ENCODE measurements around the gene ADAMTS19.

The ADAMTS19 gene

DNA sequence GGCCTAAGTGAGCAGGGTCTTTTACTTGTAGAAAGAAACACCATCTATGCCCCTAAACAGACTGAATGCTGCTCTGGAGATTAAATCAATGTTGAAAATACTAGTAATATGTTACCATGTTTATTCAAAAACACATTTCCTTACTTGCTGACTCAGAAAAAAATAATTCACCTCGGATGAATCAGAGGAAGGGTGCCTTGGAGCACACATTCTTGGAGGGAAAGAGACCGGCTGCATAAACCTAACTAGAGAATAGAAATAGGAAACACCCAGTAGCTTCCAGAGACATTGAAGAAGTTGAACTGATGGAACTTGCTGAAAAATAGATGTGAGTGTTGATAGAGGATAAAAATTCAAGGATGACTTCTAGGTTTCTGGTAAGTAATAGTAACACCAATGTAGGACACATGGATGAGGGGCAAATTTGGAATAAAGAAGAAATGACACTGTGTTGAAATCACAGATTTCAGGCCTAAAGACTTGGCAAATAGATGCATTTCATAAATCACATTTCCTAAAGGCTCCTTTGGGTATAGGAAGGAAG is 210.9 kb downstream of the ADAMTS19 start:
- DNase-seq (ENCODE audit: low read depth, low spot score): no peak

DNA sequence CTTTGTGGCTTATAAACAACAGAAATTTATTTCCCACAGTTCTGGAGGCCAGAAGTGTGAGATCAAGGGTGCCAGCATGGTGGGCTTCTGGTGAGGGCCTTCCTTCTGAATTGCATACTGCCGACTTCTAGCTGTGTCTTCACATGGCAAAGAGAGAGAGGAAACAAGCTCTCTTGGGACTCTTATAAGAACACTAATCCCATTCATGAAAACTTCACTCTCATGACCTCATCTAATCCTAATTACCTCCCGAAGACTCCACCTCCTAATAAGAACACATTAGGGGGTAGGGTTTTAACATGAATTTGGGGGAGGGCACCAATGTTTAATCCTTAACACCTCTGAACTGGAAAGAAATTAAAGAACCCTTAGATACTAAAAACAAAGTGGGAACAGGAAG is 211.9 kb downstream of the ADAMTS19 start:
- DNase-seq (ENCODE audit: low read depth, low spot score): no peak

DNA sequence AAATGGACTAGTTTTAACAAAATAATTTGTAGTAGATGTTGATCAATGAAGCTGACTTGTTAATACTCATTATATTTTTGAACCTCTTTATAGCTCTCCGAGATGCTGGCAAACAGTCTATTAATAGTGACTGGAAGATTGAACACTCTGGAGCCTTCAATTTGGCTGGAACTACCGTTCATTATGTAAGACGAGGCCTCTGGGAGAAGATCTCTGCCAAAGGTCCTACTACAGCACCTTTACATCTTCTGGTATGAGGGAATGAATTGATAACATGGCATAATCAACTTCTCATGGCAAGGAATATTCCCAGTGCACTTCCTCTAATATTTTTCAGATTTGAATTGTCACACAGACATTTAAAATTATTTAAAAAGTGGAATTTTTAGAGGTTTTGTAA is 219.6 kb downstream of the ADAMTS19 start:
- DNase-seq (ENCODE audit: low read depth, low spot score): no peak

DNA sequence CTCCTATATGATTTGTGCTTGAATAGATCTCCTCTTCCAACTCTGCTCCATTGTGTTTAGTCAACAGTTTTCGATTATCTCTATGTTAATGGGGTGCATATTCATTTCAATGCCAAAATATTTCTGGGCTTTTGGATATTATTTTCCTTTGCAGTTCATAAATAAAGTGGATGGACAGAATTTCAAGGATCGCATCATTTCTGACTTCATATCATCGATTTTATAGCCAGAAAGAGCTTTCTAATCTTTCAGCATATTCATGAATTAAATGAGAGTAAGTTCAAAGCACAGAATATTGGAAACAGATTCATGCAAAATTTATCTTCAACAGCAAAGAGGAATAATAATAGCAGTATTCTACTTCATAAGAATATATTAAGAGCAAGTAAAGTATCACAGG is 227.8 kb downstream of the ADAMTS19 start:
- no peak for DNase-seq (ENCODE audit: low read depth, low spot score)

DNA sequence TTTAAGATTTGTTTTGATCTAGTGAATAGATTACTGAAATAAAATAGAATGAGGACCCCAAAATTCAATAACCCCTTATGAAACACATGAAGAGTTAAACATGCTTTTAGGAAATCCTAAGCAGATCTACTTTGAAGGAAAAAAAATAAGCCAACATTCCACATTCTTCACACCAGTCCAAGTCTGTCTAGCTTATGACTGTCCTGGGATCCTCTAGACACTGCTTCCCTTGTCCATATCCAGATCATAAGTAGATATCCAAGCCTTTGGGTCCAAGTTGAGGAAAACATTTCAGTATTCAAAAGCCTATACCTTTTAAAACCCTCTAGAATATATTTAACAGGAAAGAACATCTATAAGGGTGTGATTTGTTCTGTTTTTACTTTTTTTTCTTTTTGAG is 228.9 kb downstream of the ADAMTS19 start:
- DNase-seq (ENCODE audit: low read depth, low spot score): no peak

DNA sequence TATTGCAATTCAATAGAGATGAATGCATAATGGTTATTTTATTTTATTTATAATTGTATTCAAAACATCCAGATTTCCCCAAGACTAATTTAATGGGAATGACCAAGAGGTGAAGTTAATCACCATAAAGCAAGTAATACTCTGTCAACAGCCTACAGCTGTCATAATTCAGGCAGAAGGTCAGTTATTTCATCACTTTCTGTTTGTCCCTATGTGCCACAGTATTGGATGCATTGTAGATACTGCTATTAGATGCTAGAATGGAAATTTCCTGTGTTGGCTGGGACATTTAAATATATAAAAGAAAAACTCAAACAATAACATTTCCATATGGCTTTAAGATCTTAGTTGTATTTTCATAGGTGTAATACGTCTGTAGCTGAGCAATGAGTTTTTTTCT is 231.1 kb downstream of the ADAMTS19 start:
- no peak for DNase-seq (ENCODE audit: low read depth, low spot score)

DNA sequence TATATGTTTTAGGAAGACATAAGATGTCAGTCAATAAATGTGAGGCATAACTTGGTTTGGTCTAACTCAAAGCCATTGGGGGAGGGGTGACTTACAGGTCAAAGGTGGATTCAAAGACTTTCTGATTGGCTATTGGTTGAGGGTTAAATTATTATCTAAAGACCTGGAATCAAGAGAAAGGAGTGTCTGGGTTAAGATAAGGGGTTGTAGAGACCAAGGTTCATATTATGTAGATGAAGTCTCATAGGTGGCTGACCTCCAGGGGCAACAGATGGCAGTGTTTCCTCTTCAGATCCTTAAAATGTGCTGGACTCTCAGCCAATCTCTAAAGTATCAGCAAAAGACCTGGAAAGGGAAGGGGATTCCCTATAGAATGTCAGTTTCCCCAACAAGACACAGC is 236.5 kb downstream of the ADAMTS19 start:
- DNase-seq (ENCODE audit: low read depth, low spot score): no peak

DNA sequence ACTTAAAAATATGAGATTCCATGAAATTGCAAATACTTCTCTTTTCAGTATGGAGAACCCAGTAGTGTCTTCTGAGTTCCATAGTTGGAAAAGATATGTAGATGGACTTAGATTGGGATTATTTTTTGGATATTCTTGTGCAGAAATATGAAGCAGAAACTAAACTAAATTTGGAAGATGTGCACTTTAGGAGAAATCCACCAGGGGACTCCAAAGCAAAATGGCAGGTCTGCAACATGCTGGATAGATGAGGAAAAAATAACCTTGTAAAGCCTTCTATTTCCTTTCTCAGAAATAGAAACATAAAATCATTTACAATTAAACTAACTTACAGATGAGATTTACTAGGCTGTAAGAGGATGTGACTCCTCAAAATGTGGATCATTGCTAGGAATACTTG is 238.6 kb downstream of the ADAMTS19 start:
- no peak for DNase-seq (ENCODE audit: low read depth, low spot score)

DNA sequence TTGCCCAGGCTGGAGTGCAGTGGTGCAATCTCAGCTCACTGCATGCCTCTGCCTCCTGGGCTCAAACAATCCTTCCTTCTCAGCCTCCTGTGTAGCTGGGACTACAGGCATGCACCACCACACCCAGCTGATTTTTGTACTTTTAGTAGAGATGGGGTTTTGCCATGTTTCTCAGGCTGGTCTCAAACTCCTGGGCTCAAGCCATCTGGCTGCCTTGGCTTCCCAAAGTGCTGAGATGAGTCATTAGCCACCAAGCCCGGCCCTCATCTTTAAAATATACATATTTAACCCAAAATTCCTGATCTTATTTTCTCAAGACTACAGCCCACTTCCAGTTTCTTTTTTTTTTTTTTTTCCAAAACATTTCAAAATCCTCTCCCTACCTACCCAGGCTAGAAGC is 256.1 kb downstream of the ADAMTS19 start:
- no peak for DNase-seq (ENCODE audit: low read depth, low spot score)

DNA sequence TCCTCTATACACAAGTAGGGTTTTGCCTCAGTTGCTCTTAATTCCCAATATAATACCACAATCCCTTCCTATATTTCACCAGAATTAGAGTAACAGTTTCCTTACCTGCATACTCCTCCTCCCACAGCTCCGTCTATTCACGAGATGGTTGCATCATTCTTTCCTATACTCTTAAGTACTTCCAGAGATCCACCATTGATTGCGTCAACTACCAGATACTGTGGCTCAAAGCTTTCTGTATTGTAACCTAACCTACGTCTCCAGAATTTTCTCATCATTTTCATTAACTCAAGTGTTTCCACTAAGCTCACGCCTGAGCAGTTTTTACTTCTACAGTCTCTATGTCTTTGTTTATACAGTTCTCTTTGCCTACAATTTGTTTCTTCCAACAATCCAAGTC is 256.6 kb downstream of the ADAMTS19 start:
- no peak for DNase-seq (ENCODE audit: low read depth, low spot score)

DNA sequence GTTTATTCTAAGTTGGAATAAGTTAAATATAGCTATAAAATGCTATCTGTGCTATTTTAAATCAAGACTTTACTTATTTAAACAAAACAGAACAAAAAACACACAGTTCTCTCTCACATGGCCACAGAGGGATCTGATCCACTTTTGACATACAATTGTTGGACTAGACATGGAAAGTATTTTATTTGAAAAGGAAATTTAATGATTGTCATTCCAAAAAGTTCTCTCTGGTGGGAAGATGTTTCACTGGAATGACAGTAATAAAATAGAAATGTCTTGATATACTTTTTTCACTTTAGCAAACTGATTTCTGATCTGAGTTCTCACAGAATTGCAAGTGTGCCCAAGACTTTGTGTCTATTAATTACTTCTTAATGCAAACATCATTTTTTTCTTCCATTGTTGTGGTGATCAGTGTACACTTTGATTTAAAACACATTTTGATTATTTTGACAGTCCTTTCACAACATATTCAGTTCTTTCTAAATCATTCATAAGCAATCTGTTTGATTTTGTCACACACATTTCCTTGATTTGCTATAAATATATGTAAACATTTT is 257.7 kb downstream of the ADAMTS19 start:
- no peak for DNase-seq (ENCODE audit: low read depth, low spot score)

DNA sequence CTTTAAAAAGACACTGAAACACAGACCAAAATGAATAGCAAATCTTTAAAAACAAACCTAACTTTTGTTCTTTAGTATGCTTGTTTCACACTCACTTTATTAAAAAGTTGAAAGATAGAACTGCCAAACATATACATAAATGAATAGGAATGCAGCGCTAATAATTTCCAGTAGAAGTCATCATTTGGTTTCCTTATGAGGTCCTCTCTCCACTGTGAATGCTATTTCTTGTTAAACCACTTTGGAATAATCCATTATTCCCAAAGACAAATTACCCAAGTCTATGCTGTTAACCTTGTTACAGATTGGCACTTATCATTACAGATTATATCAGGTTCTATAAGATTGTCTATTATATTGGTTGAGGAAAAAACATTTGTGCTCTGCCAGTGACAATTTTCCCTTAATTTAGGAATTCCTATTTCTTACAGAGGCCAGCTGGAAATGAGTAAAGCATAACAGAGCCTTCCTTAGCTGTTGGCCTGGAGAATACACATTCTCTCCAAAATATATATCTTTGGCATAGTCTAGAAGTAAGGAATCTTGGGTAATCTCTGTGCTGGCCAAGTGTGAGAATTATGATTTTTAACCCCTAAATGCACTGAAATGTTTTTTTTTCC is 258.5 kb downstream of the ADAMTS19 start:
- no peak for DNase-seq (ENCODE audit: low read depth, low spot score)

DNA sequence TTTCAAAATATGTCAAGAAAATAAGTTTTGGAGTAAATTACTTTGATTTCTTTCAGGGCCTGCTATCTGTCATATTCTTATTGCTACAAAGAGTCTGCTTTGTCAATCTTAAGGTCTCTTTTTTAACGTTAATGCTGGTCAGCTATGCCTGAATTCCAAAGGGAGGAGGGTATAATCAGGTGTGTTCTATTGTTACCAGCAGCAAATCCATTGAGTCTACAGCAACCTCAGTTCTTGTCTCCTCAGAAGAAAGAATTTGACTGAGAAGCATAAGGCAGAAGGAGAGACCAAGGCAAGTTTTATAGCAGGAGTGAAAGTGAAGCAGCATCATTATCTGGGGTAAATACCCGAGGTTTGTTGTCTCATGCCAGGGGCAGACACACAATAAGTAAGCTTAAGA is 264.1 kb downstream of the ADAMTS19 start:
- no peak for DNase-seq (ENCODE audit: low read depth, low spot score)

DNA sequence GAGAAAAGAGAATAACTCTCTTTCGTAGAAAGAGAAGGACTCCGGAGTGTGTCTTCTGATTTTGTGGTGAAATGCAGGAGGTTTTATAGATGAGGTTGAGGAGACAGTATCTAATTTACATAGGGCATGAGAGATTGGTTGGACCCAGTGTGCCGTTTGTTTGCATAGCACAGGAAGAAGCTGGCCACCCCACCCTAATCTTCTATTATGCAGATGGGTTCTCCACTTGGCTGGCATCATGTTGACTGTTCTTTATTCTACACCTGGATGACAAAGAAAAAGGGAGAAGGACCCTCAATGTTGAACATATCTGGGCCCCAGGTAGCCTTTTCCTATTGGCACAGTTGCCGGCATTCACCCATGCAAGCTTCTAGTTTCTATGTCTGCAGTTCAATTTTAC is 264.5 kb downstream of the ADAMTS19 start:
- DNase-seq (ENCODE audit: low read depth, low spot score): no peak

DNA sequence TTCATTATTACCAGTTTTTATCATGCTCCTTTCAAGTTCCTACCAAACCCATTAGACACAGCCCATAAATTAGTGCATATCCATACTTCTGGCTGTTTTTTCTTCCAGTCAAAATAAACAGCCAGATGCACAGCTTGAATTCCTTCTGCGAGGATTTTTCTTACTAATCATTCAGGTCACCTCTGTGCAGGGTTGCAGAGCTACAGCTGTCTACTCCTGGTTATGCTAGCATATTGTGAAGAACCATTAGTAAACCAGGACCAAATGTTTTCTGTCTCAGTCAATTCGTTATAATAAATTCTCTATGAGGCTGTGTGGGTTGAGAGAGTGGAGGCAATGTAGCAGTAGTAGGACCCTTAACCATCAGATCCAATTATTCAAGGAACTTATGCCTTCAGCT is 279.7 kb downstream of the ADAMTS19 start:
- no peak for DNase-seq (ENCODE audit: low read depth, low spot score)

DNA sequence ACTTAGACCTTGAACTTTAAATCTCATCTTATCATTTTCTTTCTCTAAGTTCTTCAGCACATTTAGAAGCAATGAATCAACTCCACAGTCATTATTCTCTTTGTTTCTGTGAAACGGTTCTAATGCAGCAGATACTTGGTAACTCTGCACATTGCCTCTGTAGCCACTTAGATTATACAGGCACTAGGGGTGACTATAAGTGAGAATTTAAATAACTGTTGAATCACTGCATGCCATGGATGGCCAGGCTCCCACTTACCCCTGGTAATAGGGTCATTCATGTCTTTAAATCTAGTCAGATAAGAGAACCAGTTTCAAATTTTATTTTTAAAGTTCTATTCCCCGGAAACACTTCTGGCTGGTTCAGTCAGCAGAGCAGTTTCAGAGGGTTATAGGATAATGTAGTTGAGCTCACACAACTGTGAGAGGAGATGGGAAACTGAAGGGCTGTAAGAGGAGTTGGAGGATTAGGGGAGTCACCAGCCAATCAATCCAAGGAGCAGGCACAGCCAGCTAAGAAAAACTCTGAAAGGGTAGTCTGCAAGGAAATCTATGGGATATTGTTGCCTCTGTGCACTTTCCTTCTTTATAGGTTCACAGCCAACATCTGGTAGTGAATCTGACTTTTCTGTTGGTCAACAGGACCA is 283.6 kb downstream of the ADAMTS19 start:
- DNase-seq (ENCODE audit: low read depth, low spot score): no peak

DNA sequence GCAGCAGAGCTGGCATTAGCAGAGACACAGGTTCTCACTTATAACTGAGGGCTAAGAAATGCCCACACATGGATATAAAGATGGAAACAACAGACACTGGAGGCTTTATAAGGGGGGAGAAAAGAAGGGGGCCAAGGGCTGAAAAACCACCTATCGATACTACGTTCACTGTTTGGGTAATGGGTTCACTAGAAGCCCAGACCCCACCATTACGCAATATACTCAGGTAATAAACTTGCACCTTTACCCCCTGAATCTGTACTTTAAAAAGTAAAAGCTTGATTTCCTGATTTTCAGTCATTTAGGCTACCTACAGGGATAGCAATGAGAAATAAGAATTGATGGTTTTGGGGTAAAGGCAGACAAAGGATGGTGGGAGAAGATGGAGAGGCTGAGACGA is 285.9 kb downstream of the ADAMTS19 start:
- DNase-seq (ENCODE audit: low read depth, low spot score): no peak

DNA sequence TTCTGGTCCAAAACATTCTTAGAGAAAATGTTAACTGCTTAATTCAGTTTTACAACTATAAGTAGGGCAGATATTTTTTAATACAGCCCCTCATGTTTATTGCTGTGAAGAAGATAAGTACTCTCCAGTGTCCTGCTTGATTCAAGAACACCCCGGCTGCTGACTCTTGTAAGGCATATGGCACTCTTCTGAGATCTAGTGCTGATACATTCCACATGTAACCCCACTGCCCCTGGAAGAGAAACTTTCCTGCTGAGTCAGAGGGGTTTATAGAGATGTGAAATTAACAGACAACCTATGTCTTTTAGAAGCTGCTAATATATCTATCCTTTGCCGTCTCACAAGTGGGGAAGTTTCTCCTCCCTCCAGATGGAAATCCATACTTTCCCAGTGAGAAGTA is 286.8 kb downstream of the ADAMTS19 start:
- DNase-seq (ENCODE audit: low read depth, low spot score): no peak

DNA sequence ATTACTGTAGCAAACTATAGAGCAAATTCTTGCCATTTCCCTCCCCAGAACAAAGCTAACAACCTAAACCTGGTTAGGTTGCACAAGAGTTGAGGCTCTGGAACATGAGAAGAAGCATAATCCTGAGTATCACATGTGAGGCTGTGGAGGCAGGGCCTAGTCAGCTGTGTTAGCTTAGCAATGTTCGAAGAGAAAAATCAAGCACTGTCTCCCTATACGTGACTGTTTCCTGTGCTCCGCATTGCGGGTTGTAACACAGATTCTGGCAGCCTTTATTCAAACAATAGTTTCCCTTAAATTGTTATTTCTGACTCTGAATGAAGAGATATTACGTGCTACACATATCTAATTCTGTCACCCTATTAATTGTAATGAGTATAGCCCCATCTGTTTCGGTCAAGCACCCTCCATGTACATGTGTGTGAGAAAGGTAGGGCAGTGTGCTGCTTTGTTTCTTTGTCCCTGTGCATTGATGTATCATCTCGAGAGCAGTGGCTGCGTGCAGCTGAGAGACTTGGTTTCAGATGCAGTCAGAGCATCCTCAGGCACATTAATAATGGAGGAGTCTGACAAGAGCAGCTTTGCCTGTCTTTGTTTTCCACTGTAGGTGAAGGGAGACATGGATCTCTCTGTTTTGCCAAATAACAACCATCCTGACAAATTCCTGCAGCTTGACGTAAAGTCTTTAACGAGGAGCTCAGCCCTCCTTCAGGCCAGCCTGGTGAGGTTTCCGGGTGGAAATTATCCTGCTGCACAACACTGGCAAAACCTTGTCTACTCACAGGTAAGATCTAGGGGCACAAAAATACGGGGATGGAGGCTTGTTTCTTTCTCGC is 287.7 kb downstream of the ADAMTS19 start, which contains the start of gene MINAR2:
Gene MINAR2 (plus strand): TSS at position 523 of the 836 bp plus-strand sequence. CDS start 97 bp downstream, at position 620.
- no peak for DNase-seq (ENCODE audit: low read depth, low spot score)

DNA sequence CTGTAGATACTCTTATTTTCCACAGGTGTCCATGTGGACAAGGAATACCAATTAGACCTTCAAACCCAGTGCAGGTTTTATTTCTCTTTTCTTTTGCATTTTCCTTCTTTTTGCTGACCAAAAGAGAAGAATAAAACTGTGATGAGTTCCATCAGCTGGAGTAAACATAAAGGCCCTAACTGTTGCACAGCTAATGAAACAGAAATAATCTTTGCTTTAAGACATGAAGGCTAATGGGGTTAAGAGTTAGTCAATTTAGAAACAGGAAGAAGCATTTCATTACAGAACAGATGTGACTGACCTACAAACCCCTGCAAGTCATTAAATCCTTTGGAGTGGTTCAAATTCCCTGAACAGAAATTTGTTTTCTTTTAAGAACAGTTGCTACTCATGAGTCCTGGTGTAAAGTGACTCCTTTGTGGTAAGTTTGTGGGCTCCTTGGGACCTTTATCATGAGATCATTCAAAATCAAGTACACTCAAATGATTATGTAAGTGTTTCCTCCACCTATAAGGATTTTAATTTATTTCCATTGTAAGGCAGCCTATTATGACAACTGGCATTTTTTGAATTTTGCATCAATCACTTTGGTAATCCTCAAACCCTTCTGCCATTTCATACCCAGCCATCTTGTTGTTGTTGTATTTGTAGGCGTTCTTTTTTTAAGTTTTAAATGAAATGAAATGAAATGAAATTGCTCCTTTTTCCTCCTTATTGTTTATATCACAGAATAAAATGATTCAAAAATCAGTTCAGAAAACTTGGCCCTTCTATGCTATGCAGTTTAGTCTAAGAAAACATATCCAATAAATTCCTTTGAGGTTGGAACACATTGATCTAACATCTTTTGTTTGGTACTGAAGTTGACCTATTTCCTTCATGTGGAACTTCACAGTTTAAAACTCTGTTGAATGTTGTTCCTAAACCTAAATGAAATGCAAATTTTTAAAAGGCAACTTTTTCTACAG is 289.1 kb downstream of the ADAMTS19 start:
- DNase-seq (ENCODE audit: low read depth, low spot score): no peak

Measured in brain pericyte (primary cell).